Measurements from ENCODE around the gene CDH2.

The CDH2 gene

DNA sequence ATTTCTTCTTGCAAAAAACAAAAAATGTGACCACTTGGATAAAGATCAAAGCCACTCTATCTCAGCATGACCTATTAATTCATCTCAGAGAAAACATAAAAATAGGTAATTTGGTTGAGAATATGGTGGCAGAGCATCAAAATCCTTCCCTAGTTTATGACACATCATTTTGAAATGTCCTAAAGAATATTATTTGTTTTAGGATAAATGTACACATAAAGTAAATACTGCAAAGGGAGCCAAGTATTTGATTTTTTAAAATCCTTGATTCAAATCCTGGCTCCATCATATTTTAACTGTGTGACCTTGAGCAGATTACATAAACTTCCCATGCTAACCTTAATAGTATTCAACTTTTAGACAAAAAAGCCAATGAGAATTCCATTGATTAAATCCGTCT is 206.6 kb downstream of the CDH2 start (continued):
- no peak for TF ChIP-seq SNAI2 (CRISPR knock-in tag; IDR thresholded peaks at IDR 0.05)

DNA sequence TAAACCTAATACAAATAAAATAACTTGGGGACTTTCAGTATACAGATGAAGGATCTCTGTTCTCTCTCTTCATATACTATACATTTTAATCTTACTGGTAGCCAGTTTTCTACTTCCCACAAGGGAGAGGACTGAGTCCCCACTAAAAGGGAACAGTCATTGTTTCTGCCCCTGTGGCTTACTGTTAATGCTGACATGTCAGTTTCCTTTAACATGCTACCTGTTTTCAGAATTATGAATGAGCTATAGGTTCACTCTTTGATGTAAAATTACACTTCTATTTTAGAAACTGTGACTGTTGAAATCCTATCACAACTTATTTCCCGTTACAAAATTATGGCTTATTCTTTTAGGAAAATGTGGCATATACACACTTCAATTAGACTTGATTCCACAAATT is 207.7 kb downstream of the CDH2 start:
- ATAC-seq: no peak
- TF ChIP-seq, protein P1, sequence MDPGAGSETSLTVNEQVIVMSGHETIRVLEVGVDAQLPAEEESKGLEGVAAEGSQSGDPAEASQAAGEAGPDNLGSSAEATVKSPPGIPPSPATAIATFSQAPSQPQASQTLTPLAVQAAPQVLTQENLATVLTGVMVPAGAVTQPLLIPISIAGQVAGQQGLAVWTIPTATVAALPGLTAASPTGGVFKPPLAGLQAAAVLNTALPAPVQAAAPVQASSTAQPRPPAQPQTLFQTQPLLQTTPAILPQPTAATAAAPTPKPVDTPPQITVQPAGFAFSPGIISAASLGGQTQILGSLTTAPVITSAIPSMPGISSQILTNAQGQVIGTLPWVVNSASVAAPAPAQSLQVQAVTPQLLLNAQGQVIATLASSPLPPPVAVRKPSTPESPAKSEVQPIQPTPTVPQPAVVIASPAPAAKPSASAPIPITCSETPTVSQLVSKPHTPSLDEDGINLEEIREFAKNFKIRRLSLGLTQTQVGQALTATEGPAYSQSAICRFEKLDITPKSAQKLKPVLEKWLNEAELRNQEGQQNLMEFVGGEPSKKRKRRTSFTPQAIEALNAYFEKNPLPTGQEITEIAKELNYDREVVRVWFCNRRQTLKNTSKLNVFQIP (CRISPR knock-in tag; IDR thresholded peaks at IDR 0.05; ENCODE audit: borderline replicate concordance, low read depth): no peak

DNA sequence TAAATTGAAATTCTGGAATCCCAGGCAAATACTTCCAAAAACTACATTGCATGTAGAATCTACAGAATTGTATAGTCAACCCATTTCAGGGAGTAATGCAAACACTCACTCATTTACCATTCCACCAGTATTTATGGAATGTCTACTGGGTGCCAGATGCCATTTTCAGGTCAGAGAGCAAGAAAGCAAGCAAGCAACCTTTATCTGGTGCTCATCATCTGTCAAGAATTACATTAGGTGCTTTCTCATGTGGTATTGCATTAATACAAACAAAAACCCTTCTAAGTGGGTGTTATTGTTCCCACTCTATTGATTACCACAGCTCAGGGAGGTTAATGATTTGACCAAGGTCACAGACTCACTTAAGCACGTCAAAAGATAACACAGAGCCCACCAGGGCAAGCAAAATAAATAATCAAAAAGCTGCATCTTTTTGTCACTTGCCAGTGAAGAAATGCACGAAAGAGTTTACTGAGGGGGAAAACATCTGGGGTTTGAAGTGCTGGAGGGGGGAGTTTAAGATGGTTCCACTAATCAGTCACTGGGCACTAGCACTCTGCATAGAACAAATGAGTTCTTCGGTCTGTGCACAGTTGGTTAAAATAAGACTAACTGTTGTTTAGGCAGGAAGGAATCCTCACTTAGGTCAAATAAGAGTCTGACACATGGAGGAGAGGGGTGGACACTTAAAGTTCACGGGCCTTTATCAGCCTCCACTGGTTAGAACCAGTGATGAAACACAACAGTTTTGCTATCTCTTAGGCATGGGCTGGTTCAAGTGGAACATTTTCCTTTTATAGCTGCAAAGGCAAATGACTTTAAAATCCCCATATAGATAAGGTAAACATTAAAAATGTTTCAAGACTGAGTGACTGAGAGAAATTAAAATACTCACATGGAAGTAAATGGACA is 208.8 kb downstream of the CDH2 start:
- no peak for TF ChIP-seq ZFP3 (CRISPR knock-in tag; IDR thresholded peaks at IDR 0.05)
- TF ChIP-seq ISL1 (CRISPR knock-in tag; IDR thresholded peaks at IDR 0.05): peak; percentile 89

DNA sequence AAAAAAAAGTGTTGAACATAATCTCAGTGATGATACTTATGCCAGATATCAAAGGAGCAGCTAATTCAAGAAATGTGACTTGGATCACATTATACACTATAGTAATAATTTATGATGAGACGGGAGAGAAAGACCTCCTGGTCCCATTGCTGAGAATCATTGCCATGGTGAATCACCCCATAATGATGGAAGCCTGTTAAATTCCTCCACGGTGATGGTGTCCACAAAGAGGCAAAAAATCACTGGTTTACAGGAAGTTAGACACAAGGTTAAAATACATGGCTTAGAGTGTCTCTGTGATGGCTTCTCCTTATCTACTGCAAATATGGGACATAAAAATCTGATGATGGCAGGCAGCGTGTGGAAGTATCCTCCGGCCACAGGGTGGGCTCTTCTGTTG is 210.0 kb downstream of the CDH2 start:
- ATAC-seq: no peak
- TF ChIP-seq ARNTL (CRISPR knock-in tag; IDR thresholded peaks at IDR 0.05; ENCODE audit: borderline replicate concordance, low read depth) (no peak), ZNF70 (CRISPR knock-in tag; IDR thresholded peaks at IDR 0.05) (no peak), OSR1 (CRISPR knock-in tag; IDR thresholded peaks at IDR 0.05) (no peak), RARB (CRISPR knock-in tag; IDR thresholded peaks at IDR 0.05) (no peak), ZNF565 (CRISPR knock-in tag; conservative IDR thresholded peaks at IDR 0.05; ENCODE audit: low read depth) (no peak), ZNF8 (CRISPR knock-in tag; IDR thresholded peaks at IDR 0.05) (no peak), SNAI2 (CRISPR knock-in tag; IDR thresholded peaks at IDR 0.05) (no peak), ISL1 (CRISPR knock-in tag; IDR thresholded peaks at IDR 0.05) (no peak), ZFP30 (CRISPR knock-in tag; IDR thresholded peaks at IDR 0.05) (no peak), ESRRG (CRISPR knock-in tag; IDR thresholded peaks at IDR 0.05) (no peak)
- TF ChIP-seq, protein P1 (CRISPR knock-in tag; IDR thresholded peaks at IDR 0.05; ENCODE audit: borderline replicate concordance, low read depth): no peak
- TF ChIP-seq, protein P2, sequence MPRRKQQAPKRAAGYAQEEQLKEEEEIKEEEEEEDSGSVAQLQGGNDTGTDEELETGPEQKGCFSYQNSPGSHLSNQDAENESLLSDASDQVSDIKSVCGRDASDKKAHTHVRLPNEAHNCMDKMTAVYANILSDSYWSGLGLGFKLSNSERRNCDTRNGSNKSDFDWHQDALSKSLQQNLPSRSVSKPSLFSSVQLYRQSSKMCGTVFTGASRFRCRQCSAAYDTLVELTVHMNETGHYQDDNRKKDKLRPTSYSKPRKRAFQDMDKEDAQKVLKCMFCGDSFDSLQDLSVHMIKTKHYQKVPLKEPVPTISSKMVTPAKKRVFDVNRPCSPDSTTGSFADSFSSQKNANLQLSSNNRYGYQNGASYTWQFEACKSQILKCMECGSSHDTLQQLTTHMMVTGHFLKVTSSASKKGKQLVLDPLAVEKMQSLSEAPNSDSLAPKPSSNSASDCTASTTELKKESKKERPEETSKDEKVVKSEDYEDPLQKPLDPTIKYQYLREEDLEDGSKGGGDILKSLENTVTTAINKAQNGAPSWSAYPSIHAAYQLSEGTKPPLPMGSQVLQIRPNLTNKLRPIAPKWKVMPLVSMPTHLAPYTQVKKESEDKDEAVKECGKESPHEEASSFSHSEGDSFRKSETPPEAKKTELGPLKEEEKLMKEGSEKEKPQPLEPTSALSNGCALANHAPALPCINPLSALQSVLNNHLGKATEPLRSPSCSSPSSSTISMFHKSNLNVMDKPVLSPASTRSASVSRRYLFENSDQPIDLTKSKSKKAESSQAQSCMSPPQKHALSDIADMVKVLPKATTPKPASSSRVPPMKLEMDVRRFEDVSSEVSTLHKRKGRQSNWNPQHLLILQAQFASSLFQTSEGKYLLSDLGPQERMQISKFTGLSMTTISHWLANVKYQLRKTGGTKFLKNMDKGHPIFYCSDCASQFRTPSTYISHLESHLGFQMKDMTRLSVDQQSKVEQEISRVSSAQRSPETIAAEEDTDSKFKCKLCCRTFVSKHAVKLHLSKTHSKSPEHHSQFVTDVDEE (CRISPR knock-in tag; IDR thresholded peaks at IDR 0.05): no peak
- TF ChIP-seq, protein P3, sequence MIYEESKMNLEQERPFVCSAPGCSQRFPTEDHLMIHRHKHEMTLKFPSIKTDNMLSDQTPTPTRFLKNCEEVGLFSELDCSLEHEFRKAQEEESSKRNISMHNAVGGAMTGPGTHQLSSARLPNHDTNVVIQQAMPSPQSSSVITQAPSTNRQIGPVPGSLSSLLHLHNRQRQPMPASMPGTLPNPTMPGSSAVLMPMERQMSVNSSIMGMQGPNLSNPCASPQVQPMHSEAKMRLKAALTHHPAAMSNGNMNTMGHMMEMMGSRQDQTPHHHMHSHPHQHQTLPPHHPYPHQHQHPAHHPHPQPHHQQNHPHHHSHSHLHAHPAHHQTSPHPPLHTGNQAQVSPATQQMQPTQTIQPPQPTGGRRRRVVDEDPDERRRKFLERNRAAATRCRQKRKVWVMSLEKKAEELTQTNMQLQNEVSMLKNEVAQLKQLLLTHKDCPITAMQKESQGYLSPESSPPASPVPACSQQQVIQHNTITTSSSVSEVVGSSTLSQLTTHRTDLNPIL (CRISPR knock-in tag; IDR thresholded peaks at IDR 0.05; ENCODE audit: low read depth): no peak

More for the DNA sequence above, 208.8 kb downstream of the CDH2 start:
- ATAC-seq: peak; percentile 42; the same call in 2 of the 3 replicates

DNA sequence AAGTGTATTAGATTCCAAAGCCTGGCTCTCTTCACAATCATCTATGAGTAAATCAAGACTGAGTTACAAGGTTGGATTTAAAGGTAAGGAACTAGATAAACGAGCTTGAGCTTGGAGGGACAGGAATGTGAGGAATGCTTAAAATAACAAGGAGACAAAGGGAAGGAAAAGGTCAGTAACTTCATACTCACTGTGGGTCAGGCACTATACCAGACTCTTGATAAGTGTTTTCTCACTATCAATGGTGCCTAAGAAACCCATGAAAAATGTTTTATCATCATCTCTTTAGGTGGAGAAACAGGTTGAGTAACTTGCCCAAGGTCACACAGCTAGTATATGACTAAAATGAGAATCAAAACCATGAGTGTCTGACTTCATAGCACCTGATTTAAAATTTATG is 212.1 kb downstream of the CDH2 start:
- TF ChIP-seq ISL1 (CRISPR knock-in tag; IDR thresholded peaks at IDR 0.05): peak; percentile 35; the same call in 1 of the 2 replicates
- TF ChIP-seq ZFP30 (CRISPR knock-in tag; IDR thresholded peaks at IDR 0.05): no peak
- peak; percentile 8; the same call in 1 of the 3 replicates for ATAC-seq

DNA sequence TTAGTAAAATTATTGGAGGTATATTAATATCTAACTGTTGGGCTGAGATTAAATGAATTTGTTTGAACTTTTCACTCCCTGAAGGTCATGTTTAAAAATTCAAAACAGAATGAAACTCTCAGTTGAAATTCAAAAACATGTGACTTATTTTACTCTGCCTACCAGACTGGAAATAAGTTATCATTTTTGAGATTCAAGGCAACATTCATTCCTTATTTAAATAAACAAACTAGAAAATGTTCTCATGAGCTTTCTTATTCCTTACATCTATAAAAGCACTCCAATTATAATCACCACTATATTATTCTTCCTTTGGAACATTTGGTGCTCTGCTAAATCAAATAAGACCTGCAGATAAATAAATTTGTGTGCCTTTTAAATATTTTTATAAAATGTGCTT is 217.8 kb downstream of the CDH2 start:
- TF ChIP-seq, protein P4, sequence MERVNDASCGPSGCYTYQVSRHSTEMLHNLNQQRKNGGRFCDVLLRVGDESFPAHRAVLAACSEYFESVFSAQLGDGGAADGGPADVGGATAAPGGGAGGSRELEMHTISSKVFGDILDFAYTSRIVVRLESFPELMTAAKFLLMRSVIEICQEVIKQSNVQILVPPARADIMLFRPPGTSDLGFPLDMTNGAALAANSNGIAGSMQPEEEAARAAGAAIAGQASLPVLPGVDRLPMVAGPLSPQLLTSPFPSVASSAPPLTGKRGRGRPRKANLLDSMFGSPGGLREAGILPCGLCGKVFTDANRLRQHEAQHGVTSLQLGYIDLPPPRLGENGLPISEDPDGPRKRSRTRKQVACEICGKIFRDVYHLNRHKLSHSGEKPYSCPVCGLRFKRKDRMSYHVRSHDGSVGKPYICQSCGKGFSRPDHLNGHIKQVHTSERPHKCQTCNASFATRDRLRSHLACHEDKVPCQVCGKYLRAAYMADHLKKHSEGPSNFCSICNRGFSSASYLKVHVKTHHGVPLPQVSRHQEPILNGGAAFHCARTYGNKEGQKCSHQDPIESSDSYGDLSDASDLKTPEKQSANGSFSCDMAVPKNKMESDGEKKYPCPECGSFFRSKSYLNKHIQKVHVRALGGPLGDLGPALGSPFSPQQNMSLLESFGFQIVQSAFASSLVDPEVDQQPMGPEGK (CRISPR knock-in tag; IDR thresholded peaks at IDR 0.05; ENCODE audit: borderline replicate concordance): no peak
- TF ChIP-seq ARNTL (CRISPR knock-in tag; IDR thresholded peaks at IDR 0.05; ENCODE audit: borderline replicate concordance, low read depth) (no peak), OSR1 (CRISPR knock-in tag; IDR thresholded peaks at IDR 0.05) (no peak), PPARA (CRISPR knock-in tag; IDR thresholded peaks at IDR 0.05; ENCODE audit: borderline replicate concordance) (no peak), GLIS3 (CRISPR knock-in tag; IDR thresholded peaks at IDR 0.05) (no peak), ISL1 (CRISPR knock-in tag; IDR thresholded peaks at IDR 0.05) (no peak), RARB (CRISPR knock-in tag; IDR thresholded peaks at IDR 0.05) (no peak), TOX (CRISPR knock-in tag; IDR thresholded peaks at IDR 0.05; ENCODE audit: borderline replicate concordance) (no peak), SNAI2 (CRISPR knock-in tag; IDR thresholded peaks at IDR 0.05) (no peak), ZNF70 (CRISPR knock-in tag; IDR thresholded peaks at IDR 0.05) (no peak), TCF4 (CRISPR knock-in tag; IDR thresholded peaks at IDR 0.05; ENCODE audit: borderline replicate concordance) (no peak), ZFP30 (CRISPR knock-in tag; IDR thresholded peaks at IDR 0.05) (no peak)
- ATAC-seq: no peak
